ENCODE results near the gene GJA8. TPM values are rescaled to one million over a fixed set of nuclear protein-coding genes. Genes with fewer than 3 reads are reported as not detected.
"Not testable (repeated sequence)": the region's sequence is repeated elsewhere in the genome, so short reads cannot be mapped to it uniquely, and the experiment has no call there.

GJA8 gene
- total and polyA plus RNA-seq, 7 donors = not detected

GRCh38 chr1:147919896-147920295 lies 17.3 kb downstream of the GJA8 start:
- no peaks in the 10 kb centered on the region for H3K4me1 ChIP-seq
- intact Hi-C loops (cut with DNase I) = no loop called here
- ATAC-seq (peak in 3 of 4 donors; percentile 48 to 64 (median 49)), DNase-seq (no peak)
- WGBS, 3 donors = 59 to 67% (median 65%) methylated on average over 6 of the region's 6 CpGs
- H3K27me3 ChIP-seq (ENCODE audit: insufficient read depth in 3 of 3, low read length in 2 of 3) = no peaks in the 10 kb centered on the region
- no peak overlapping the region for H3K27ac ChIP-seq
- no peak for TF ChIP-seq CTCF (IDR thresholded peaks at IDR 0.05)
- no peak overlapping the region for H3K4me3 ChIP-seq
- H3K36me3 ChIP-seq (ENCODE audit: insufficient read depth in 1 of 2, low read depth in 1 of 2) = no peaks in the 10 kb centered on the region
- no peaks in the 10 kb centered on the region for H3K9me3 ChIP-seq

GRCh38 chr1:147924813-147925212 lies 22.2 kb downstream of the GJA8 start:
- intact Hi-C loops (cut with DNase I) = no loop called here

GRCh38 chr1:147927215-147927614 lies 24.6 kb downstream of the GJA8 start:
- H3K27ac ChIP-seq; H3K27me3 ChIP-seq (ENCODE audit: insufficient read depth in 3 of 3, low read length in 2 of 3); H3K36me3 ChIP-seq (ENCODE audit: insufficient read depth in 1 of 2, low read depth in 1 of 2); intact Hi-C loops (cut with DNase I); H3K9me3 ChIP-seq; H3K4me3 ChIP-seq; DNase-seq: not testable (repeated sequence)
- H3K4me1 ChIP-seq = peaks cover 10% of the 10 kb centered on the region
- ATAC-seq = peak in 1 of 4 donors; percentile 21
- 91 to 92% (median 91%) methylated on average over 1 to 3 of the region's 6 CpGs for WGBS, 3 donors

More at GRCh38 chr1:147924813-147925212, 22.2 kb downstream of the GJA8 start:
- 82 to 92% (median 91%) methylated on average over 1 of the region's 1 CpG for WGBS, 3 donors
- Histone ChIP-seq H3K4me1 (peaks cover 6% of the 10 kb centered on the region), H3K9me3 (no peaks in the 10 kb centered on the region), H3K27ac (no peak overlapping the region), H3K27me3 (ENCODE audit: insufficient read depth in 3 of 3, low read length in 2 of 3) (no peaks in the 10 kb centered on the region), H3K4me3 (no peak overlapping the region), H3K36me3 (ENCODE audit: insufficient read depth in 1 of 2, low read depth in 1 of 2) (no peaks in the 10 kb centered on the region)
- ATAC-seq (no peak), DNase-seq (no peak)
- no peak for TF ChIP-seq CTCF (IDR thresholded peaks at IDR 0.05)

GRCh38 chr1:147927689-147928088 lies 25.1 kb downstream of the GJA8 start:
- peaks cover 10% of the 10 kb centered on the region for H3K4me1 ChIP-seq
- H3K27me3 ChIP-seq (ENCODE audit: insufficient read depth in 3 of 3, low read length in 2 of 3); H3K36me3 ChIP-seq (ENCODE audit: insufficient read depth in 1 of 2, low read depth in 1 of 2); H3K4me3 ChIP-seq; H3K27ac ChIP-seq; DNase-seq; intact Hi-C loops (cut with DNase I); H3K9me3 ChIP-seq: not testable (repeated sequence)
- ATAC-seq = peak in 1 of 4 donors; percentile 2
- 82 to 100% (median 96%) methylated on average over 2 to 5 of the region's 10 CpGs for WGBS, 3 donors

GRCh38 chr1:147928236-147929132 lies 25.9 kb downstream of the GJA8 start, which contains the start of gene GPR89B:
Gene GPR89B (plus strand): TSS chr1:147928420. CDS start chr1:147928537, 117 bp downstream.
- H3K27ac ChIP-seq = peak within 1 kb of the TSS; percentile 87
- H3K27me3 ChIP-seq (ENCODE audit: insufficient read depth in 3 of 3, low read length in 2 of 3); intact Hi-C loops (cut with DNase I); H3K36me3 ChIP-seq (ENCODE audit: insufficient read depth in 1 of 2, low read depth in 1 of 2); H3K9me3 ChIP-seq: not testable (repeated sequence)
- 0% methylated on average over 35 to 55 of the region's 72 CpGs for WGBS, 3 donors
- ATAC-seq (peak; percentile 99 to 100 (median 100)), DNase-seq (peak; percentile 89 to 91)
- H3K4me1 ChIP-seq = peaks cover 10% of the 10 kb centered on the region
- peak within 1 kb of the TSS; percentile 93 for H3K4me3 ChIP-seq

- H3K4me3 ChIP-seq; H3K27ac ChIP-seq; H3K27me3 ChIP-seq (ENCODE audit: insufficient read depth in 3 of 3, low read length in 2 of 3); ATAC-seq; H3K9me3 ChIP-seq; H3K36me3 ChIP-seq (ENCODE audit: insufficient read depth in 1 of 2, low read depth in 1 of 2); intact Hi-C loops (cut with DNase I); DNase-seq: not testable (repeated sequence)
- WGBS, 3 donors = 95 to 100% (median 96%) methylated on average over 2 of the region's 2 CpGs
- H3K4me1 ChIP-seq = peaks cover 10% of the 10 kb centered on the region
These were observed 28.5 kb downstream of the GJA8 start for GRCh38 chr1:147931137-147931536.

GRCh38 chr1:147935296-147935695 lies 32.7 kb downstream of the GJA8 start:
- H3K27me3 ChIP-seq (ENCODE audit: insufficient read depth in 3 of 3, low read length in 2 of 3); H3K4me3 ChIP-seq; H3K27ac ChIP-seq; DNase-seq; H3K9me3 ChIP-seq; H3K4me1 ChIP-seq; ATAC-seq; intact Hi-C loops (cut with DNase I): not testable (repeated sequence)
- H3K36me3 ChIP-seq (ENCODE audit: insufficient read depth in 1 of 2, low read depth in 1 of 2) = peaks cover 0 to 15% of the 10 kb centered on the region in 2 donors
- WGBS, 3 donors = 91 to 98% (median 96%) methylated on average over 3 of the region's 3 CpGs

GRCh38 chr1:147940456-147940855 lies 37.9 kb downstream of the GJA8 start:
- intact Hi-C loops (cut with DNase I); H3K27me3 ChIP-seq (ENCODE audit: insufficient read depth in 3 of 3, low read length in 2 of 3); H3K4me1 ChIP-seq; ATAC-seq; H3K4me3 ChIP-seq; H3K9me3 ChIP-seq; DNase-seq; H3K27ac ChIP-seq: not testable (repeated sequence)
- WGBS, 3 donors = 70 to 87% (median 72%) methylated on average over 2 of the region's 2 CpGs
- peaks cover 0 to 19% of the 10 kb centered on the region in 2 donors for H3K36me3 ChIP-seq (ENCODE audit: insufficient read depth in 1 of 2, low read depth in 1 of 2)

GRCh38 chr1:147942563-147942962 lies 40.0 kb downstream of the GJA8 start:
- ATAC-seq; H3K27ac ChIP-seq; H3K4me1 ChIP-seq; H3K9me3 ChIP-seq; intact Hi-C loops (cut with DNase I); DNase-seq; H3K27me3 ChIP-seq (ENCODE audit: insufficient read depth in 3 of 3, low read length in 2 of 3); H3K4me3 ChIP-seq: not testable (repeated sequence)
- peaks cover 0 to 13% of the 10 kb centered on the region in 2 donors for H3K36me3 ChIP-seq (ENCODE audit: insufficient read depth in 1 of 2, low read depth in 1 of 2)
- no CpG with 5 or more reads among the region's 1 CpG for WGBS, 3 donors

All from psoas muscle (tissue), 8 donors.